Glutamatergic neuron (in vitro differentiated cells): ENCODE results near the gene MFSD11. TPM values are rescaled to one million over a fixed set of nuclear protein-coding genes. Genes with fewer than 3 reads are reported as not detected.

Experiments
- DNase-seq: peaks from one replicate; pipeline ENCODE4 v3.0.0; 2022
- H3K27ac Mint-ChIP-seq: one replicate; pipeline ENCODE4 v1.8.0; 2020; ENCODE audit warnings: mild to moderate bottlenecking, mixed read lengths, inconsistent platforms; ENCODE audit not compliant: unreplicated experiment
- H3K27me3 Mint-ChIP-seq: one replicate; pipeline ENCODE4 v1.8.0; 2020; ENCODE audit warnings: mild to moderate bottlenecking, moderate library complexity, mixed read lengths, inconsistent platforms; ENCODE audit not compliant: unreplicated experiment
- H3K36me3 Mint-ChIP-seq: one replicate; pipeline ENCODE4 v1.8.0; 2020; ENCODE audit warnings: mild to moderate bottlenecking, mixed read lengths, inconsistent platforms; ENCODE audit not compliant: unreplicated experiment
- H3K4me1 Mint-ChIP-seq: one replicate; pipeline ENCODE4 v1.8.0; 2020; ENCODE audit warnings: mild to moderate bottlenecking, low read depth, mixed read lengths, inconsistent platforms; ENCODE audit not compliant: unreplicated experiment
- H3K4me3 Mint-ChIP-seq: one replicate; pipeline ENCODE4 v1.8.0; 2020; ENCODE audit warnings: mild to moderate bottlenecking, mixed read lengths, inconsistent platforms; ENCODE audit not compliant: unreplicated experiment
- H3K9me3 Mint-ChIP-seq: one replicate; pipeline ENCODE4 v1.8.0; 2020; ENCODE audit warnings: mild to moderate bottlenecking, moderate library complexity, mixed read lengths, inconsistent platforms; ENCODE audit not compliant: unreplicated experiment
- CTCF ChIP-seq: fragments of 200-600 bp; sonication (generic); IDR thresholded peaks from one replicate; pipeline ENCODE4 v1.5.0; 2021; ENCODE audit not compliant: partially characterized antibody, unreplicated experiment
- long read RNA-seq: library from polyadenylated mRNA; unstranded; transcript quantifications from one replicate; pipeline ENCODE4 v2.0.0, GENCODE V29; 2020; ENCODE audit not compliant: unreplicated experiment
- total RNA-seq: library from RNA; stranded (reverse); fragmentation: NEBNext Ultra II Directional; extraction: Animal tissue kit (Norgen Biotek cat#: 25700); gene quantifications from one replicate; pipeline ENCODE4 v1.2.1, GENCODE V29; 2021; ENCODE audit not compliant: unreplicated experiment

MFSD11 gene
- total RNA-seq: 33.7 TPM
- long read RNA-seq, transcript MFSD11-217 (14 exons, 1,891 nt): major isoform, 5 of 14 reads
- long read RNA-seq, partial matches to known transcripts: 1 of 14 reads
- long read RNA-seq, other reads (novel, unspliced or antisense): 4 of 14 reads

GRCh38 chr17:76737676-76738467 lies at the start of gene MFSD11:
TSS of gene MFSD11 (plus strand) at chr17:76738119. CDS start at chr17:76738353, 234 bp downstream.
- Mint-ChIP-seq H3K27me3 (peaks cover 13% of the 10 kb centered on the region), H3K4me1 (peaks cover 20% of the 10 kb centered on the region), H3K4me3 (peak within 1 kb of the TSS; percentile 90), H3K27ac (peak within 1 kb of the TSS; percentile 99), H3K9me3 (peaks cover 10% of the 10 kb centered on the region), H3K36me3 (no peaks in the 10 kb centered on the region)
- peak; percentile 94 for DNase-seq
- no peak for TF ChIP-seq CTCF

GRCh38 chr17:76688165-76688622 lies 49.7 kb upstream of the MFSD11 start:
- no peak overlapping the region for H3K4me3 Mint-ChIP-seq
- peaks cover 34% of the 10 kb centered on the region for H3K4me1 Mint-ChIP-seq
- no peak for DNase-seq
- H3K27ac Mint-ChIP-seq: no peak overlapping the region
- H3K27me3 Mint-ChIP-seq: peaks cover 4% of the 10 kb centered on the region
- no peak for TF ChIP-seq CTCF
- H3K36me3 Mint-ChIP-seq: no peaks in the 10 kb centered on the region
- H3K9me3 Mint-ChIP-seq: peaks cover 5% of the 10 kb centered on the region

GRCh38 chr17:76689859-76690258 lies 48.1 kb upstream of the MFSD11 start:
- peaks cover 5% of the 10 kb centered on the region for H3K9me3 Mint-ChIP-seq
- H3K4me3 Mint-ChIP-seq: no peak overlapping the region
- peaks cover 4% of the 10 kb centered on the region for H3K27me3 Mint-ChIP-seq
- H3K36me3 Mint-ChIP-seq: no peaks in the 10 kb centered on the region
- DNase-seq: no peak
- H3K27ac Mint-ChIP-seq: no peak overlapping the region
- TF ChIP-seq CTCF: no peak
- H3K4me1 Mint-ChIP-seq: peaks cover 31% of the 10 kb centered on the region

DNA sequence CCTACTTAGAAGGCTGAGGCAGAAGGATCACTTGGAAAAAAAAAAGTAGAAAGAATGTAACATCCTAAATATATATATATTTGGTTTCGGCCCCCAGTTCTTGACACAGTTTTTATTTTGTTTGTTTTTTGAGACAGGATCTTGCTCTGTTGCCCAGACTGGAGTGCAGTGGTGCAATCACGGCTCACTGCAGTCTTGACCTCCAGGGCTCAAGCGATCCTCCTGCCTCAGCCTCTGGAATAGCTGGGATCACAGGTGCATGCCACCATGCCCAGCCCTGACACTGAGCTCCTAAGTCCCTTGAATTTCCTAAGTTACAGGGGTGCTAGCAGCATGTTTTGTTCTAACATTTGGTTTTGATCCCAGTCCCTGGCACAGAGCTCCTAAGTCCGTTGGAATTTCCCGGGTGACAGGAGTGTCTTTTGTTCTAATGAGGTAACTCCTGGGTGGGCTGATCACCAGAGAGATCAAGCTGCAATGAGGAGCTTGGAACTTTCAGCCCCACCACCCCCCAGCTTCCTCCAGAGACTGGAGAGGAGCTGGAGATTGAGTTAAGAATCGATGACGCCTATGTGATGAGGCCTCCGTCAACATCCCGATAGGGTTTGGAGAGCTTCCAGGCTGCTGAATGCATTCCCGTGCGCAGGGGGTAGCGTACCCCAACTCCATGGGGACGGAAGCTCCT lies 47.2 kb upstream of the MFSD11 start:
- Mint-ChIP-seq H3K4me3 (no peak overlapping the region), H3K36me3 (no peaks in the 10 kb centered on the region), H3K4me1 (peaks cover 35% of the 10 kb centered on the region), H3K27ac (no peak overlapping the region), H3K9me3 (peaks cover 7% of the 10 kb centered on the region), H3K27me3 (peaks cover 6% of the 10 kb centered on the region)
- no peak for DNase-seq
- no peak for TF ChIP-seq CTCF
